ENCODE results near the gene LRMDA.

GRCh38 chr10:75755528-75755927 lies 324.1 kb downstream of the LRMDA start:
- no peak for TF ChIP-seq ETV6 (CRISPR knock-in tag; conservative IDR thresholded peaks at IDR 0.05)
- no peak for TF ChIP-seq CTCF (CRISPR knock-in tag; IDR thresholded peaks at IDR 0.05)
- TF ChIP-seq JUND (CRISPR knock-in tag; IDR thresholded peaks at IDR 0.05) = peak; percentile 75
- TF ChIP-seq NR2F1 (CRISPR knock-in tag; IDR thresholded peaks at IDR 0.05) = peak in 1 of 2 experiments; percentile 23; a peak in 1 of 4 replicates
- no peak for TF ChIP-seq ZZZ3 (CRISPR knock-in tag; IDR thresholded peaks at IDR 0.05; ENCODE audit: borderline replicate concordance)
- TF ChIP-seq ARHGAP35 (CRISPR knock-in tag; IDR thresholded peaks at IDR 0.05; ENCODE audit: borderline replicate concordance) = no peak
- no peak for TF ChIP-seq KLF11 (CRISPR knock-in tag; IDR thresholded peaks at IDR 0.05)

Measured in HepG2 (cell line).